ENCODE measurements around the gene GPATCH3. TPM values are rescaled to one million over a fixed set of nuclear protein-coding genes. Genes with fewer than 3 reads are reported as not detected.
A peak's percentile ranks its signal among the peaks of the same experiment; 100 is the strongest.

GPATCH3 gene
- total and polyA plus RNA-seq, 10 donors = 13.3 to 25.8 (median 17.5) TPM

DNA sequence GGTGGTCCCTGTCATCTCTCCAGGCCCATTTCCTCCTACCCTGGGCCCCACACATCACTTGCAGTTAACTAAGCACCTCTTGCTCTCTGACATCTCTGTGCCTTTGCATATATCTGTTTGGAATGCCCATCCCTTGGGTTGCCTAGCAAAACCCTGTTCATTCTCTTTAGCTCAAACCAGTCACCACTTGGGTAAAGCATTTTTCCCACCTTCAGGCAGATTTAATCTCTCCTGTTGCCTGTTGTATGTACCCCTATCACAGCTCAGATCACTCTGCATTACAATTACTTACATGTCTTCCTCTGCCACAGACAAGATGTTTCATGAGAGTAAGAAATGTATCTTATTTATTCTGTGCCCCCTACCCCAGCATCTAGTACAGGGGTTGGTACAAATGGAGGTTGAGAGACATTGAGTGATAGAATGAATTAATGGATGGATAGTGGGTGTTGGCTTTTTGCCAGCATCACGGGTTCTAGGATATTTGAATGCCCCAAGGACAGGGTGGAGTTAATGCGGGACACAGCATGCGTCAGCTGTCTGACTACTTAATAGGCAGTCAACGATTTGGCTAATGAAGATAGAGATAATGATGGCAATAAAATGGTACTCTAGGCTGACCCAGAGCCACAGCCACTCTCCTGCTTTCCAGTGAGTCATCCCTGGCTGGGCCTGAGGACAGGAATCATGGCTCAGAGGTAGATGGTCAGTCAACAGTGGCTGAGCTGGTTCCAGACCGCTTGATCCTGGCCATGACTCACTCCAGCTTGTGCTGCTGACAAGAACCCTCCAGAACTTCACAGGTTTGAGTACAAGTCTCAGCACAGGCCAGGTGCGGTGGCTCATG lies 7.0 kb upstream of the GPATCH3 start:
- WGBS, 5 donors = 47 to 77% (median 73%) methylated on average over 5 to 6 of the region's 6 CpGs
- no peak for DNase-seq
- intact Hi-C loops (cut with DNase I; ENCODE audit: low total_unique reads) = no loop called here

DNA sequence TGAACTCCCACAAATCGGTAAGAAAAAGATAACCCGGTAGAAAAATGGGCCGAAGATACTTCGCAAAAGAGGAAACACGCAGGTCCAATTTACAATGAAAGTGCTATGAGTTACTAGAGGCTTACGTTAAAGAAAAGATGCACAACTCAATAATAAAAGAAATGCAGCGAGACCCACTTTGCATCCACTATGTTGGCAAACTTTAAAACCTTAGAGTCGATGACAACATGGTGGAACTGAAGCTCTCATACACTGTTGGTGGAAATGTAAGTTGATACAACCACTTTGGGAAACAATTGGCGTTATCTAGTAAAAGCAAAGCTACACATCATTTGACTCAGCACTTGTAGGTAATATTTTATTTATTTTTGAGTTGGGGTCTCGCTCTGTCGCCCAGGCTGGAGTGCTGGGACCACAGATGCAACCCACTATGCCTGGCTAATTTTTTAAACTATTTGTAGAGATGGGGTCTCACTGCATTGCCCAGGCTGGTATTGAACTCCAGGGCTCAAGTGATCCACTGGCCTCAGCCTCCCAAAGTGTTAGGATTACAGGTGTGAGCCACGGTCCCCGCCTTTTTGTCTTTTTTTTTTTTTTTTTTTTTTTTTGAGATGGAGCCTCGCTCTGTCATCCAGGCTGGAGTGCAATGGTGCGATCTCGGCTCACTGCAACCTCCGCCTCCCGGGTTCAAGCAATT lies 696 bp upstream of the GPATCH3 start:
- 60 to 68% (median 64%) methylated on average over 17 to 18 of the region's 18 CpGs for WGBS, 5 donors
- peak overlapping the region; percentile 84 to 96 (median 88) for H3K27ac ChIP-seq
- peak overlapping the region; percentile 84 to 100 (median 97) for H3K4me3 ChIP-seq
- peaks cover 14 to 55% (median 29%) of the 10 kb centered on the region in 6 donors for H3K4me1 ChIP-seq
- DNase-seq = no peak
- H3K27me3 ChIP-seq (replicated peaks in 1 of 7) = no peaks in the 10 kb centered on the region
- H3K9me3 ChIP-seq = no peaks in the 10 kb centered on the region
- intact Hi-C loops (cut with DNase I; ENCODE audit: low total_unique reads) = no loop called here
- no peak for TF ChIP-seq POLR2A (IDR thresholded peaks at IDR 0.05)
- TF ChIP-seq, protein P1, sequence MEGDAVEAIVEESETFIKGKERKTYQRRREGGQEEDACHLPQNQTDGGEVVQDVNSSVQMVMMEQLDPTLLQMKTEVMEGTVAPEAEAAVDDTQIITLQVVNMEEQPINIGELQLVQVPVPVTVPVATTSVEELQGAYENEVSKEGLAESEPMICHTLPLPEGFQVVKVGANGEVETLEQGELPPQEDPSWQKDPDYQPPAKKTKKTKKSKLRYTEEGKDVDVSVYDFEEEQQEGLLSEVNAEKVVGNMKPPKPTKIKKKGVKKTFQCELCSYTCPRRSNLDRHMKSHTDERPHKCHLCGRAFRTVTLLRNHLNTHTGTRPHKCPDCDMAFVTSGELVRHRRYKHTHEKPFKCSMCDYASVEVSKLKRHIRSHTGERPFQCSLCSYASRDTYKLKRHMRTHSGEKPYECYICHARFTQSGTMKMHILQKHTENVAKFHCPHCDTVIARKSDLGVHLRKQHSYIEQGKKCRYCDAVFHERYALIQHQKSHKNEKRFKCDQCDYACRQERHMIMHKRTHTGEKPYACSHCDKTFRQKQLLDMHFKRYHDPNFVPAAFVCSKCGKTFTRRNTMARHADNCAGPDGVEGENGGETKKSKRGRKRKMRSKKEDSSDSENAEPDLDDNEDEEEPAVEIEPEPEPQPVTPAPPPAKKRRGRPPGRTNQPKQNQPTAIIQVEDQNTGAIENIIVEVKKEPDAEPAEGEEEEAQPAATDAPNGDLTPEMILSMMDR (IDR thresholded peaks at IDR 0.05 in 8 of 11, conservative IDR thresholded peaks at IDR 0.05 in 3 of 11) = no peak
- TF ChIP-seq POLR2AphosphoS5 (IDR thresholded peaks at IDR 0.05) = no peak
- H3K36me3 ChIP-seq = peaks cover 0 to 28% (median 23%) of the 10 kb centered on the region in 6 donors

More for the DNA sequence above, 7.0 kb upstream of the GPATCH3 start:
- Histone ChIP-seq H3K9me3 (no peaks in the 10 kb centered on the region), H3K36me3 (no peaks in the 10 kb centered on the region), H3K27ac (no peak overlapping the region), H3K4me3 (no peak overlapping the region), H3K27me3 (replicated peaks in 1 of 7) (no peaks in the 10 kb centered on the region), H3K4me1 (peaks cover 0 to 7% (median 0%) of the 10 kb centered on the region in 6 donors)
- no peak for TF ChIP-seq POLR2AphosphoS5 (IDR thresholded peaks at IDR 0.05)
- TF ChIP-seq, protein P1 (IDR thresholded peaks at IDR 0.05 in 8 of 11, conservative IDR thresholded peaks at IDR 0.05 in 3 of 11) = no peak
- TF ChIP-seq POLR2A (IDR thresholded peaks at IDR 0.05) = no peak

DNA sequence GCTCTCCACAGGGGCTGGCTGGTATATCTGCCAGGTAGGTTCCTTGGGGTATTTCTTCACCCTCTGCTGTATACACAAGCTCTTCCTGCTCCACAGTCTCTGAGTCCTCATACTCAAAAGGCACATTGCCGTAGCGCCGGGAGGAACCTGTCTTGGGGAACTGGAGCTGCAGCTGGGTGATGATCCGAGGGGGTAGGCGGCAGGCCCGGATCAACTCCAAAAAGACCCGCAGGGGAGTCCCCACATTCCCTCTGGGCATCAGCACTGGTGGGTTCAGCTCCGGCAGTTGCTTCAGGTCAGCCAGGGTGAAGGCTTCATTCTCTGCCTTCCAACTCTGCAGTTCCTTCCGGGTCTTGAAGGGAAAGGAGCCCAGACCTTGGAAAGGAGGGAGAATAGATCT lies 2.9 kb downstream of the GPATCH3 start:
- Histone ChIP-seq H3K27ac (no peak overlapping the region), H3K9me3 (no peaks in the 10 kb centered on the region), H3K4me1 (peaks cover 14 to 64% (median 33%) of the 10 kb centered on the region in 6 donors), H3K4me3 (no peak overlapping the region), H3K36me3 (peaks cover 0 to 64% (median 53%) of the 10 kb centered on the region in 6 donors), H3K27me3 (replicated peaks in 1 of 7) (no peaks in the 10 kb centered on the region)
- WGBS, 5 donors = 90 to 97% (median 94%) methylated on average over 9 of the region's 9 CpGs
- DNase-seq = no peak
- intact Hi-C loops (cut with DNase I; ENCODE audit: low total_unique reads) = no loop called here
- TF ChIP-seq POLR2A (IDR thresholded peaks at IDR 0.05) (no peak), POLR2AphosphoS5 (IDR thresholded peaks at IDR 0.05) (no peak)
- TF ChIP-seq, protein P1 (IDR thresholded peaks at IDR 0.05 in 8 of 11, conservative IDR thresholded peaks at IDR 0.05 in 3 of 11) = no peak

DNA sequence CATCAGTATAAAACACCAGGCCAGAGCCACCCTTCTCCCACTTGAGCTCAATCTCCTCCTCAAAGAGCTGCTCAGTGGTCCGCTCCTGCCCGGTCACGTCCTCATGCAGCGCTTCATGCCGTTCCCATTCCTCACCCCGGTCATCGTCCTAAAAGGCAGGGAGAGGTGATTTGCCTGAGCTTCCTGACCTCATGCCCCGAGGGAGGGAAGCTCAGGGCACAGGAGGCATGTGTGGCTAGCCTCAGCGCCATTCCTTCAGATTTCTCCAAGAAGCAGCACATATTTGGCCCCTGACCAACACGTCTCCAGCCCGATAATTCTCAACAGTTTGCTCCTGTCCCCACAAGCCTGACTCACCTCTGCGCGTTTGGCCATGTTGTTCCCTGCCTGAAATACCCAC lies 6.0 kb downstream of the GPATCH3 start:
- no peak for DNase-seq
- no peaks in the 10 kb centered on the region for H3K27me3 ChIP-seq (replicated peaks in 1 of 7)
- peaks cover 0 to 81% (median 57%) of the 10 kb centered on the region in 6 donors for H3K36me3 ChIP-seq
- H3K9me3 ChIP-seq = no peaks in the 10 kb centered on the region
- H3K4me3 ChIP-seq = no peak overlapping the region
- peaks cover 14 to 58% (median 31%) of the 10 kb centered on the region in 6 donors for H3K4me1 ChIP-seq
- TF ChIP-seq, protein P1 (IDR thresholded peaks at IDR 0.05 in 8 of 11, conservative IDR thresholded peaks at IDR 0.05 in 3 of 11) = no peak
- TF ChIP-seq POLR2A (IDR thresholded peaks at IDR 0.05) (no peak), POLR2AphosphoS5 (IDR thresholded peaks at IDR 0.05) (no peak)
- intact Hi-C loops (cut with DNase I; ENCODE audit: low total_unique reads) = no loop called here
- WGBS, 5 donors = 90 to 98% (median 95%) methylated on average over 13 of the region's 13 CpGs
- no peak overlapping the region for H3K27ac ChIP-seq
